Calu3 (cell line): ENCODE measurements around the gene RETREG3. TPM values are rescaled to one million over a fixed set of nuclear protein-coding genes. Genes with fewer than 3 reads are reported as not detected.

ENCODE experiments used
- BruUV-seq: library from RNA; stranded (reverse); fragments of 400-500 nt; replicated peaks from 2 replicates; lab custom pipeline; 2021; lab: Mats Ljungman, UMichigan
- CTCF ChIA-PET: fragments of 300-600 bp; sonication (Branson Sonifier 250); formaldehyde crosslinking; loops from one replicate; lab custom pipeline; 2022; ENCODE audit warnings: antibody characterized with exemption; lab: Charles Lee
- DNase-seq: peaks from one replicate; pipeline ENCODE4 v3.0.0; 2022
- H3K27ac Mint-ChIP-seq: one replicate; pipeline ENCODE4 v1.8.0; 2022; ENCODE audit warnings: mixed read lengths; ENCODE audit not compliant: unreplicated experiment
- H3K27me3 Mint-ChIP-seq: one replicate; pipeline ENCODE4 v1.8.0; 2022; ENCODE audit warnings: mixed read lengths; ENCODE audit not compliant: unreplicated experiment
- H3K36me3 Mint-ChIP-seq: one replicate; pipeline ENCODE4 v1.8.0; 2022; ENCODE audit warnings: mild to moderate bottlenecking, moderate library complexity, mixed read lengths; ENCODE audit not compliant: insufficient read depth, unreplicated experiment
- H3K4me1 Mint-ChIP-seq: one replicate; pipeline ENCODE4 v1.8.0; 2022; ENCODE audit warnings: mild to moderate bottlenecking, low read depth, mixed read lengths; ENCODE audit not compliant: unreplicated experiment
- H3K4me3 Mint-ChIP-seq: one replicate; pipeline ENCODE4 v1.8.0; 2022; ENCODE audit warnings: mild to moderate bottlenecking, low read depth, moderate library complexity, mixed read lengths; ENCODE audit not compliant: unreplicated experiment
- H3K9me3 Mint-ChIP-seq: one replicate; pipeline ENCODE4 v1.8.0; 2022; ENCODE audit warnings: low read depth, mixed read lengths; ENCODE audit not compliant: unreplicated experiment
- intact Hi-C: fragments of 100-400 bp; cut with micrococcal nuclease; formaldehyde crosslinking; loops from one replicate; pipeline ENCODE4 v1.10.0; 2022; ENCODE audit not compliant: unreplicated experiment
- total RNA-seq: library from RNA; stranded (reverse); gene quantifications from 2 replicates; pipeline ENCODE4 v1.2.3, GENCODE V29; 2022
- TF ChIP-seq, protein P1 (sequence below): fragments of 200-600 bp; IDR thresholded peaks from one replicate; pipeline ENCODE4 v1.8.0; 2022; ENCODE audit warnings: antibody characterized with exemption; ENCODE audit not compliant: unreplicated experiment

RETREG3 gene
- total RNA-seq, 1 experiment from 2014 or later = 71.2 TPM

DNA sequence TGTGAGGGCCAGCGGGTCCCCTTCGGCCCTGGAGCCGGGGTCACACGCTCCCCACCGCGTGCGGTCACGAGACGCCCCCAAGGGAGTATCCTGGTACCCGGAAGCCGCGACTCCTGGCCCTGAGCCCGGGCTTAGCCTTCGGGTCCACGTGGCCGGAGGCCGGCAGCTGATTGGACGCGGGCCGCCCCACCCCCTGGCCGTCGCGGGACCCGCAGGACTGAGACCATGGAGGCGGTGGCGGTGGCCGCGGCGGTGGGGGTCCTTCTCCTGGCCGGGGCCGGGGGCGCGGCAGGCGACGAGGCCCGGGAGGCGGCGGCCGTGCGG, 73.2 kb downstream of the RETREG3 start, which contains the start of gene NAGLU:
TSS of gene NAGLU (plus strand) at position 194 of the 324 bp plus-strand sequence. CDS start at position 226, 32 bp downstream.
- BruUV-seq = no TSS peak
- peaks cover 53% of the 10 kb centered on the region for H3K4me1 Mint-ChIP-seq
- H3K9me3 Mint-ChIP-seq = no peaks in the 10 kb centered on the region
- intact Hi-C loops = no loop called here
- CTCF ChIA-PET = interaction anchor here (0.7 to 2.9 kb wide), 9 partner anchors 9 to 636 kb away, joined by 3 to 11 read pairs (median 3); partner anchors contain the start of gene TUBG2
- TF ChIP-seq, protein P1, sequence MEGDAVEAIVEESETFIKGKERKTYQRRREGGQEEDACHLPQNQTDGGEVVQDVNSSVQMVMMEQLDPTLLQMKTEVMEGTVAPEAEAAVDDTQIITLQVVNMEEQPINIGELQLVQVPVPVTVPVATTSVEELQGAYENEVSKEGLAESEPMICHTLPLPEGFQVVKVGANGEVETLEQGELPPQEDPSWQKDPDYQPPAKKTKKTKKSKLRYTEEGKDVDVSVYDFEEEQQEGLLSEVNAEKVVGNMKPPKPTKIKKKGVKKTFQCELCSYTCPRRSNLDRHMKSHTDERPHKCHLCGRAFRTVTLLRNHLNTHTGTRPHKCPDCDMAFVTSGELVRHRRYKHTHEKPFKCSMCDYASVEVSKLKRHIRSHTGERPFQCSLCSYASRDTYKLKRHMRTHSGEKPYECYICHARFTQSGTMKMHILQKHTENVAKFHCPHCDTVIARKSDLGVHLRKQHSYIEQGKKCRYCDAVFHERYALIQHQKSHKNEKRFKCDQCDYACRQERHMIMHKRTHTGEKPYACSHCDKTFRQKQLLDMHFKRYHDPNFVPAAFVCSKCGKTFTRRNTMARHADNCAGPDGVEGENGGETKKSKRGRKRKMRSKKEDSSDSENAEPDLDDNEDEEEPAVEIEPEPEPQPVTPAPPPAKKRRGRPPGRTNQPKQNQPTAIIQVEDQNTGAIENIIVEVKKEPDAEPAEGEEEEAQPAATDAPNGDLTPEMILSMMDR = no peak
- H3K36me3 Mint-ChIP-seq = peaks cover 61% of the 10 kb centered on the region
- peak; percentile 99 for DNase-seq
- H3K27ac Mint-ChIP-seq = peak within 1 kb of the TSS; percentile 69
- no peaks in the 10 kb centered on the region for H3K27me3 Mint-ChIP-seq
- peak within 1 kb of the TSS; percentile 94 for H3K4me3 Mint-ChIP-seq

DNA sequence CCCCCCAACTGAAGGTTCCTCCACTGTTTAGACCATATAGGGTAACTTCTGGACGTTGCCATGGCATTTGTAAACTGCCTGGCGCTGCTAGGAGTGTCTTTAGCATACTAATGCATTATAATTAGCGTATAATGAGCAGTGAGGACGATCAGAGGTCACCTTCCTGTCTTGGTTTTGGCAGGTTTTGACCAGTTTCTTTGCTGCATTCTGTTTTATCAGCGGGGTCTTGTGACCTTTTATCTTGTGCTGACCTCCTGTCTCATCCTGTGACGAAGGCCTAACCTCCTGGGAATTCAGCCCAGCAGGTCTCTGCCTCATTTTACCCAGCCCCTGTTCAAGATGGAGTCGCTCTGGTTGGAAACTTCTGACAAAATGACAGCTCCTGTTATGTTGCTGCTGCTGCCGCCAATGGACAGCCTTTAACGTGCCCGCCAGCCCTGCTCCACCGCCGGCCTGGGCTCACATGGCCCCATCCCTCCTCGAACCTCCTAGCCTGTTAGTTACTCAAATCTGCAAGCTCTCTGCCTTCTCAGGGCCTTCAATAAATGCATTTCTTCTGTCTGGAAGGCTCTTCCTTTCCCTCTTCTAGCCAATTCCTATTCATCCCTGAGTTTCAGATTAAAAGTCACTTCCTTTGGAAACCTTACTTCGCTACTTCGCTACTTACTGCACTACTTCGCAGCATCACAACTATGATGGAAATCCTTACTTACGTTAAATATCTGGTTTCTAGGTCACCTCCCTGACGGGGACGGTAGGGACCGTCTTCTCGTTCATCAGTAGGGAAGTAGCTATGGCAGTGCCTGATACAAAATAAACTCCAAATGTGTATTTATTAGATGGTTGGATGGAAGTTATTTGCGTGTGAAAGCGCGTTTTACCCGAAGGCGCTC, 73.8 kb downstream of the RETREG3 start:
- H3K4me1 Mint-ChIP-seq = peaks cover 53% of the 10 kb centered on the region
- no peak for DNase-seq
- H3K27ac Mint-ChIP-seq = peak overlapping the region; percentile 69
- peak overlapping the region; percentile 94 for H3K4me3 Mint-ChIP-seq
- CTCF ChIA-PET = interaction anchor here (0.7 to 2.9 kb wide), 7 partner anchors 8 to 228 kb away, joined by 3 to 11 read pairs (median 3); partner anchors contain the start of gene TUBG2
- TF ChIP-seq, protein P1 = no peak
- H3K9me3 Mint-ChIP-seq = no peaks in the 10 kb centered on the region
- peaks cover 58% of the 10 kb centered on the region for H3K36me3 Mint-ChIP-seq
- intact Hi-C loops = no loop called here
- no peaks in the 10 kb centered on the region for H3K27me3 Mint-ChIP-seq
- BruUV-seq = TSS peak; percentile 93

DNA sequence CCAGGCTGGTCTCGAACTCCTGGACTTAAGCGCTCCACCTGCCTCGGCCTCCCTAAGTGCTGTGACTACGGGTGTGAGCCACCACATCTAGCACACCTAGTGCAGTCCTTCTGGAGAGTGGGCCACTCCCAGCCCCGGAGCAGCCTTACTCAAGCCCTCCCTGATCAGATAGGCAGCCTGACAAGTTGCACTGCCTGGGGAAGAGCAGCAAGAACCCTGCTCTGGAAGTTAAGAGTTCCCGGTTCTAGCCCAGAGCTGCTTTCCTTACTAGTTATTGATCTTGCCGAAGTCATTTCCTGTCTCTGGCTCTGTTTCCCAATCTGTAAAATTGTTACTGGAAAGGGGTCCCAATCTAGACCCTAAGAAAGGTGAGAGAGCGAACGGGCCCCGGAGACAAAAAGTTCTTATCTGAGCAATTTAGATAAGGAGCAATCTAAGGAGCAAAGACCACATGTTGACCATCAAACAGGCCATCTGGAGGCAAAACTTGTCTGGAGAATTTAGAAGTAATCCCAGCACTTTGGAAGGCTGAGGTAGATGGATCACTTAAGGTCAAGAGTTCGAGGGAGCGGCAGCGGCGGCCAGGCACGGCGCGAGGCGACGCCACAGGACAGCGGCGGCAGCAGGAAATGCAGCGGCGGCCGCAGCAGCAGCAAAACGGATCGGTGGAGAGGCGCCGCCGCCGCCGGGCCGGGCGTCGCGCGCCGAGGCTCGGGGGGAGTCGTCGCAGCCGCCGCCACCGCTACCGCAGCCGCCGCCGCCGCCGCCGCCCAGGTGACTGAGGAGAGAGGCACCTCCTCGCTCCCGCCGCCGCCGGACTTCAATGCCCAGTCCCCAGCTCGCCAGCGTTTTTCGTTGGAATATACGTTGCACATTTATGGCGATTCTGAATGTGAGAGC, 77.5 kb downstream of the RETREG3 start:
- Mint-ChIP-seq H3K36me3 (peaks cover 29% of the 10 kb centered on the region), H3K4me1 (peaks cover 49% of the 10 kb centered on the region), H3K9me3 (no peaks in the 10 kb centered on the region), H3K27ac (peak overlapping the region; percentile 69), H3K27me3 (no peaks in the 10 kb centered on the region), H3K4me3 (peak overlapping the region; percentile 92)
- intact Hi-C loops = no loop called here
- TF ChIP-seq, protein P1 = peak; percentile 73
- CTCF ChIA-PET = interaction anchor here (0.7 to 1.9 kb wide), 5 partner anchors 13 to 419 kb away, joined by 3 to 19 read pairs (median 3); no protein-coding TSS in a partner anchor
- DNase-seq = peak; percentile 83
- no TSS peak for BruUV-seq

DNA sequence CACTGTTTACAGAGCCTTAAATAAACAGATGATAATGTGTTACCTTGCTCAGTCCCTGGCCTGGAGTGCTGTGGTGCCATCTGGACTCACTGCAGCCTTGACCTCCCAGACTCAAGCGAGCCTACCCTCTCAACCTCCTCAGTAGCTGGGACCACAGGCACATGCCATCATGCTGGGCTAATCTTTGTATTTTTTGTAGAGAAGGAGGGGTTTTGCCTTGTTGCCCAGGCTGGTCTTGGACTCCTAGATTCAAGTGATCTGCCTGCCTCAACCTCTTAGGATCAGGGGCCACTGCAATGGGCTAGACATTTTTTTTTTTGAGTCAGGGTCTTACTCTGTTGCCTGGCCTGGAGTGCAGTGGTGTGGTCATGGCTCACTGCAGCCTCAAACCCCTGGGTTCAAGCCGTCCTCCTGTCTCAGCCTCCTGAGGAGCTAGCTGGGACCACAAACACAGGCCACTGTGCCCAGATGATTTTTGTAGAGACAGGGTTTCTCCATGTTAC, 78.2 kb downstream of the RETREG3 start:
- TF ChIP-seq, protein P1 = no peak
- Mint-ChIP-seq H3K27me3 (no peaks in the 10 kb centered on the region), H3K27ac (no peak overlapping the region), H3K36me3 (peaks cover 22% of the 10 kb centered on the region), H3K4me3 (no peak overlapping the region), H3K4me1 (peaks cover 49% of the 10 kb centered on the region), H3K9me3 (no peaks in the 10 kb centered on the region)
- CTCF ChIA-PET = interaction anchor here (0.7 to 1.9 kb wide), 4 partner anchors 12 to 358 kb away, joined by 3 to 19 read pairs (median 6); no protein-coding TSS in a partner anchor
- no peak for DNase-seq
- intact Hi-C loops = no loop called here
- no TSS peak for BruUV-seq
